Measurements from ENCODE around the gene TNNI2.

The TNNI2 gene

DNA sequence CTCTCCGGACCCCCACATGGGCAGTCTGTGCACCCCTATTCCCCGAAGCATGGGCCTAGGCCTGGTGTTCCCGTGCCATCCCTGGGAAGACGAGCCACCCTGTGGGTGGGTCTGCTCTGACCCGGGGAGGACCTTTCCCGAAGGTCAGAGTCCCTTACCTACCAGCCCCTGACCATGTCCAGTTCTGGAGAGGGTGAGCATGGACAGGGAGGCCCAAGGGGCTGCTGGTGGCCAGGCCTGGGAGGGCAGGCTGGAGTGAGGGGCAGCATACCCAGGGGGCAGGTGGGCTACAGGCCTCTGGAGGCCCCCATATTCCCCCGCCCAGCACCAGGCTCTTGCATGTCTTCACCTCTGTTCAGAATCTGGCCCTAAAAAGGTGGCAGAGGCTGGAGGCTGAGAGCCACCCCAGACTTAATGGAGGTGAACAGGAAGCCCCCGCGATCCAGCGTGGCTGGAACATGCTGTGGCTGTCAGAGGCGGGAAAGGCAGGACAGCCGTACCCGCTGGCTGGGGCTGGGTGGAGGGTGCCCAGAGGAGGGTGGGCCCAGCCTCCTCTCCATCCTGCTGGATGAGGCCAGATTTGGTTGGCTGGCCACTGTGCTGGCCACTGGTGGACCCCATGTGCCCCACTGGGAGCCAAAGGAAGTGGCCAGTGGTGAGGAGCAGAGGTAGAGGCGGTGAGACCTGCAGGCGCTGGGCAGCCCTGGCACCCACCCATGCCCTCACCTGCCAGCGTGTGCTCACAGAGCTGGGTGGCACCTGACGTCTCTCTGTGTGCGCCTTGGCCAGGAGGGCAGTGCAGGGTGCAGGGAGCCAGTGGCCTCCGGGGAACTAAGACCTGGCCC lies 15.2 kb upstream of the TNNI2 start:
- DNase-seq, result no peak
- Histone ChIP-seq H3K27me3 (replicated peaks; ENCODE audit: insufficient read depth, low read length) (peaks cover 85% of the 10 kb centered on the region), H4K20me1 (ENCODE audit: insufficient read depth, low read length) (no peaks in the 10 kb centered on the region), H3K79me2 (ENCODE audit: low read length) (no peaks in the 10 kb centered on the region), H3K4me2 (ENCODE audit: low read depth, low read length) (no peak overlapping the region), H3K9me3 (replicated peaks; ENCODE audit: insufficient read depth, low read length) (no peaks in the 10 kb centered on the region), H3K27ac (ENCODE audit: low read length) (no peak overlapping the region), H3K4me1 (ENCODE audit: low read length) (no peaks in the 10 kb centered on the region), H3K9me2 (replicated peaks; ENCODE audit: insufficient read depth, low read length) (no peaks in the 10 kb centered on the region), H3K36me3 (replicated peaks; ENCODE audit: insufficient read depth, low read length) (no peaks in the 10 kb centered on the region), H3K9ac (ENCODE audit: low read length) (no peak overlapping the region), H3F3A (ENCODE audit: insufficient read depth, low read length) (no peaks in the 10 kb centered on the region), H3K4me3 (ENCODE audit: low read length) (no peak overlapping the region), H2AFZ (ENCODE audit: low read length) (no peak overlapping the region)
- TF ChIP-seq, protein P1, sequence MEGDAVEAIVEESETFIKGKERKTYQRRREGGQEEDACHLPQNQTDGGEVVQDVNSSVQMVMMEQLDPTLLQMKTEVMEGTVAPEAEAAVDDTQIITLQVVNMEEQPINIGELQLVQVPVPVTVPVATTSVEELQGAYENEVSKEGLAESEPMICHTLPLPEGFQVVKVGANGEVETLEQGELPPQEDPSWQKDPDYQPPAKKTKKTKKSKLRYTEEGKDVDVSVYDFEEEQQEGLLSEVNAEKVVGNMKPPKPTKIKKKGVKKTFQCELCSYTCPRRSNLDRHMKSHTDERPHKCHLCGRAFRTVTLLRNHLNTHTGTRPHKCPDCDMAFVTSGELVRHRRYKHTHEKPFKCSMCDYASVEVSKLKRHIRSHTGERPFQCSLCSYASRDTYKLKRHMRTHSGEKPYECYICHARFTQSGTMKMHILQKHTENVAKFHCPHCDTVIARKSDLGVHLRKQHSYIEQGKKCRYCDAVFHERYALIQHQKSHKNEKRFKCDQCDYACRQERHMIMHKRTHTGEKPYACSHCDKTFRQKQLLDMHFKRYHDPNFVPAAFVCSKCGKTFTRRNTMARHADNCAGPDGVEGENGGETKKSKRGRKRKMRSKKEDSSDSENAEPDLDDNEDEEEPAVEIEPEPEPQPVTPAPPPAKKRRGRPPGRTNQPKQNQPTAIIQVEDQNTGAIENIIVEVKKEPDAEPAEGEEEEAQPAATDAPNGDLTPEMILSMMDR (IDR thresholded peaks at IDR 0.05; ENCODE audit: low read length), result no peak
- no peak for TF ChIP-seq EZH2 (optimal IDR thresholded peaks at IDR 0.05; ENCODE audit: low read depth, low read length)
- no peak for TF ChIP-seq EZH2phosphoT487 (IDR thresholded peaks at IDR 0.05; ENCODE audit: low read length)

DNA sequence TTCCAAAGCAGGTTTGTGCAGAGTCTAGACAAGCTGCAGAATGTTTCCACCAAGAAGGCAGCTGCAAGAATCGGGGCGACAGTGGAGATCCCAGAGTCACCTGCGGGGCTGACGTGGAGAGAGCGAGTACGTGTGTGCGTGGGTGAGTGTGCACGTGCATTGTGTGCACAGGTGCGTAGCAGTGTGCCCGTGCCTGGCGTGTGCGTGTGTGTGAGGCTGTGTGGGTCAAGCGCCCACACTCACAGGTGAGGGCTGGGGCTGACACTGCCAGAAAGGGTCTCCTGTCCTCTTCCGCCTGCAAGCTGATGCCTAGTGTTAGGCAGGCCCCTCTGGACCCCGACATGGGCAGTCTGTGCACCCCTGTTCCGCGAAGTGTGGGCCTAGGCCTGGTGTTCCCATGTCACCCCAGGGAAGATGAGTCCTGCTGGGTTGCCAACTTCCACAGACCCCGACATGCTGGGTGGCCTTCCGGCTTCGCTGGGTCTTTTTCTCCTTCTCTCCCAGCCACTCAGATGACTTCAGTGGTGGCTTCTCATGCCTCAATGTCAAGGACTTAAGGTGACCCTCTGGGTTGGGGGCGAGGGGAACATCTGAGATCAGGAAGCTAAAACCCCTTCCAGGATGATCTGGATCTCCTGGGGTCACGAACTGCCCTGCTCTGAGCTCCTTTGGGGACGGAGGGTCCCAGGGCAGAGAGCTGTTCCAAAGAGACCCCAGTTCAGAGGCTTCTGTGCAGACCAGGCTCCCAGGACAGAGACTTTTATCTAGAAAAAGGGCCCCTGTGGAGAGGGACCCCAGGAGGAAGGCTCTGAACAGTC lies 14.4 kb upstream of the TNNI2 start:
- Histone ChIP-seq H3K9ac (ENCODE audit: low read length) (no peak overlapping the region), H3K9me2 (replicated peaks; ENCODE audit: insufficient read depth, low read length) (no peaks in the 10 kb centered on the region), H3K79me2 (ENCODE audit: low read length) (no peaks in the 10 kb centered on the region), H4K20me1 (ENCODE audit: insufficient read depth, low read length) (no peaks in the 10 kb centered on the region), H3K4me3 (ENCODE audit: low read length) (no peak overlapping the region), H3F3A (ENCODE audit: insufficient read depth, low read length) (no peaks in the 10 kb centered on the region), H3K4me1 (ENCODE audit: low read length) (no peaks in the 10 kb centered on the region), H2AFZ (ENCODE audit: low read length) (no peak overlapping the region), H3K36me3 (replicated peaks; ENCODE audit: insufficient read depth, low read length) (no peaks in the 10 kb centered on the region), H3K4me2 (ENCODE audit: low read depth, low read length) (no peak overlapping the region), H3K27ac (ENCODE audit: low read length) (no peak overlapping the region), H3K9me3 (replicated peaks; ENCODE audit: insufficient read depth, low read length) (no peaks in the 10 kb centered on the region), H3K27me3 (replicated peaks; ENCODE audit: insufficient read depth, low read length) (peaks cover 85% of the 10 kb centered on the region)
- TF ChIP-seq, protein P1 (IDR thresholded peaks at IDR 0.05; ENCODE audit: low read length), result no peak
- TF ChIP-seq EZH2phosphoT487 (IDR thresholded peaks at IDR 0.05; ENCODE audit: low read length) (no peak), EZH2 (optimal IDR thresholded peaks at IDR 0.05; ENCODE audit: low read depth, low read length) (no peak)
- no peak for DNase-seq

- TF ChIP-seq EZH2phosphoT487 (IDR thresholded peaks at IDR 0.05; ENCODE audit: low read length) (no peak), EZH2 (optimal IDR thresholded peaks at IDR 0.05; ENCODE audit: low read depth, low read length) (no peak)
- TF ChIP-seq, protein P1 (IDR thresholded peaks at IDR 0.05; ENCODE audit: low read length), result peak; percentile 54
- Histone ChIP-seq H3K4me1 (ENCODE audit: low read length) (no peaks in the 10 kb centered on the region), H3K4me2 (ENCODE audit: low read depth, low read length) (no peak overlapping the region), H3F3A (ENCODE audit: insufficient read depth, low read length) (no peaks in the 10 kb centered on the region), H3K27me3 (replicated peaks; ENCODE audit: insufficient read depth, low read length) (peaks cover 85% of the 10 kb centered on the region), H3K79me2 (ENCODE audit: low read length) (no peaks in the 10 kb centered on the region), H4K20me1 (ENCODE audit: insufficient read depth, low read length) (no peaks in the 10 kb centered on the region), H3K9me3 (replicated peaks; ENCODE audit: insufficient read depth, low read length) (no peaks in the 10 kb centered on the region), H3K9ac (ENCODE audit: low read length) (no peak overlapping the region), H3K27ac (ENCODE audit: low read length) (no peak overlapping the region), H3K36me3 (replicated peaks; ENCODE audit: insufficient read depth, low read length) (no peaks in the 10 kb centered on the region), H3K9me2 (replicated peaks; ENCODE audit: insufficient read depth, low read length) (no peaks in the 10 kb centered on the region), H3K4me3 (ENCODE audit: low read length) (no peak overlapping the region), H2AFZ (ENCODE audit: low read length) (no peak overlapping the region)
- DNase-seq, result peak; percentile 18
Observed at GRCh38 chr11:1825039-1825740, 13.6 kb upstream of the TNNI2 start.
